AG09319 (cell line): ENCODE data around the gene ARHGEF2.

Source experiments
- DNase-seq: peaks from one replicate; pipeline ENCODE4 v3.0.0-alpha.2; 2010; ENCODE audit warnings: low read depth; ENCODE audit errors: extremely low read depth
- CTCF ChIP-seq: IDR thresholded peaks from 2 replicates; pipeline ENCODE4 v1.5.1; 2011; ENCODE audit warnings: low read depth, mild to moderate bottlenecking, inconsistent platforms, low read length, moderate library complexity

The ARHGEF2 gene

GRCh38 chr1:155978325-155978972 lies at the start of gene ARHGEF2:
Gene ARHGEF2 (minus strand): TSS chr1:155978547. CDS start chr1:155978427, 120 bp downstream.
- no peak for DNase-seq
- TF ChIP-seq CTCF, result peak; percentile 27

- no peak for DNase-seq
- TF ChIP-seq CTCF, result no peak
Observed at GRCh38 chr1:156026588-156026987, 48.2 kb upstream of the ARHGEF2 start.

- DNase-seq, result no peak
- peak; percentile 56 for TF ChIP-seq CTCF
Observed at GRCh38 chr1:156025876-156026275, 47.5 kb upstream of the ARHGEF2 start.

- no peak for DNase-seq
- no peak for TF ChIP-seq CTCF
Observed at GRCh38 chr1:156024801-156025200, 46.5 kb upstream of the ARHGEF2 start.

- no peak for DNase-seq
- TF ChIP-seq CTCF, result no peak
Observed at GRCh38 chr1:156021954-156022353, 43.6 kb upstream of the ARHGEF2 start.

GRCh38 chr1:156021093-156021428 lies 42.7 kb upstream of the ARHGEF2 start:
- DNase-seq, result no peak
- no peak for TF ChIP-seq CTCF

- no peak; the same call in 1 of the 2 replicates for TF ChIP-seq CTCF
- peak; percentile 70 for DNase-seq
Observed at GRCh38 chr1:156020293-156021092, 42.1 kb upstream of the ARHGEF2 start, which contains the start of gene SSR2. Gene SSR2 (minus strand): TSS chr1:156020951. CDS start chr1:156020167, 784 bp downstream.
